Measurements from ENCODE around the gene RALY.

The RALY gene

GRCh38 chr20:34055290-34055689, 61.6 kb downstream of the RALY start:
- TF ChIP-seq CTCF (IDR thresholded peaks at IDR 0.05; ENCODE audit: insufficient read depth, missing control alignments) = no peak
- no peak for FAIRE-seq
- DNase-seq (ENCODE audit: insufficient read length, low spot score) = no peak

- no peak for DNase-seq (ENCODE audit: insufficient read length, low spot score)
- TF ChIP-seq CTCF (IDR thresholded peaks at IDR 0.05; ENCODE audit: insufficient read depth, missing control alignments) = no peak
- no peak for FAIRE-seq
Observed at GRCh38 chr20:34058831-34059230, 65.1 kb downstream of the RALY start.

- FAIRE-seq = no peak
- DNase-seq (ENCODE audit: insufficient read length, low spot score) = no peak
- TF ChIP-seq CTCF (IDR thresholded peaks at IDR 0.05; ENCODE audit: insufficient read depth, missing control alignments) = no peak
Observed at GRCh38 chr20:34060970-34061369, 67.3 kb downstream of the RALY start.

GRCh38 chr20:34061695-34062094, 68.0 kb downstream of the RALY start:
- DNase-seq (ENCODE audit: insufficient read length, low spot score) = no peak
- no peak for TF ChIP-seq CTCF (IDR thresholded peaks at IDR 0.05; ENCODE audit: insufficient read depth, missing control alignments)
- no peak for FAIRE-seq

GRCh38 chr20:34062570-34063482, 69.1 kb downstream of the RALY start:
- TF ChIP-seq CTCF (IDR thresholded peaks at IDR 0.05; ENCODE audit: insufficient read depth, missing control alignments) = no peak
- FAIRE-seq (no peak), DNase-seq (ENCODE audit: insufficient read length, low spot score) (no peak)

- DNase-seq (ENCODE audit: insufficient read length, low spot score) (no peak), FAIRE-seq (no peak)
- TF ChIP-seq CTCF (IDR thresholded peaks at IDR 0.05; ENCODE audit: insufficient read depth, missing control alignments) = no peak
Observed at GRCh38 chr20:34064286-34064685, 70.6 kb downstream of the RALY start.

GRCh38 chr20:34065260-34065659, 71.5 kb downstream of the RALY start:
- FAIRE-seq = no peak

More at GRCh38 chr20:34065260-34065659, 71.5 kb downstream of the RALY start:
- no peak for TF ChIP-seq CTCF (IDR thresholded peaks at IDR 0.05; ENCODE audit: insufficient read depth, missing control alignments)
- no peak for DNase-seq (ENCODE audit: insufficient read length, low spot score)

Measured in D721Med (cell line).